Measurements from ENCODE around the gene SCFD2. TPM values are rescaled to one million over a fixed set of nuclear protein-coding genes. Genes with fewer than 3 reads are reported as not detected.

The SCFD2 gene
- total and polyA plus RNA-seq, 2 of the 8 experiments (the other 6 are each of a cell fraction or from before 2014, with no cell fraction given), result 6.2 to 10.2 TPM

GRCh38 chr4:53064609-53065008 is 301.3 kb downstream of the SCFD2 start (continued):
- no peak for TF ChIP-seq KDM4A (IDR thresholded peaks at IDR 0.05; ENCODE audit: low read depth, low read length, severe bottlenecking)
- TF ChIP-seq SRF (IDR thresholded peaks at IDR 0.05; ENCODE audit: low read depth, low read length), result no peak

All from H1 (cell line).